ENCODE measurements around the gene POLR1A. TPM values are rescaled to one million over a fixed set of nuclear protein-coding genes. Genes with fewer than 3 reads are reported as not detected.

The POLR1A gene
- total and polyA plus RNA-seq, 7 experiments from 2014 or later: 2.9 to 44.4 (median 19.0) TPM

GRCh38 chr2:86025976-86026743, 79.5 kb downstream of the POLR1A start:
- peaks cover 8 to 61% (median 21%) of the 10 kb centered on the region in 3 experiments for H3K36me3 ChIP-seq (ENCODE audit: control insufficient read depth in 2 of 3, insufficient read depth in 3 of 3, low read length in 3 of 3)
- no peak overlapping the region for H3K4me3 ChIP-seq (ENCODE audit: low read length)
- POLR2A ChIA-PET: interaction anchor here (1.2 kb wide), 1 partner anchor 9 kb away, joined by 5 read pairs; no protein-coding TSS in a partner anchor
- Mint-ChIP-seq H3K27ac (peak overlapping the region in 2 of 9 donors; percentile 10 to 11), H3K9me3 (no peaks in the 10 kb centered on the region), H3K4me1 (peaks cover 0 to 19% (median 8%) of the 10 kb centered on the region in 7 donors), H3K27me3 (no peaks in the 10 kb centered on the region), H3K36me3 (peaks cover 13 to 51% (median 23%) of the 10 kb centered on the region in 5 donors), H3K4me3 (no peak overlapping the region)
- H3K27me3 ChIP-seq (ENCODE audit: control insufficient read depth in 2 of 2, insufficient read depth in 2 of 2, low read length in 2 of 2): no peaks in the 10 kb centered on the region
- ATAC-seq (no peak), DNase-seq (no peak)
- no peaks in the 10 kb centered on the region for H3K4me1 ChIP-seq (ENCODE audit: control insufficient read depth in 2 of 2, insufficient read depth in 2 of 2, low read length in 2 of 2)
- CTCF ChIA-PET: interaction anchor here (1.0 kb wide), 1 partner anchor 9 kb away, joined by 3 read pairs; no protein-coding TSS in a partner anchor
- no peaks in the 10 kb centered on the region for H3K9me3 ChIP-seq (ENCODE audit: control insufficient read depth in 2 of 3, low read length in 3 of 3)
- H3K27ac ChIP-seq (ENCODE audit: low read depth, low read length): no peak overlapping the region
- intact Hi-C loops (cut with micrococcal nuclease): no loop called here

DNA sequence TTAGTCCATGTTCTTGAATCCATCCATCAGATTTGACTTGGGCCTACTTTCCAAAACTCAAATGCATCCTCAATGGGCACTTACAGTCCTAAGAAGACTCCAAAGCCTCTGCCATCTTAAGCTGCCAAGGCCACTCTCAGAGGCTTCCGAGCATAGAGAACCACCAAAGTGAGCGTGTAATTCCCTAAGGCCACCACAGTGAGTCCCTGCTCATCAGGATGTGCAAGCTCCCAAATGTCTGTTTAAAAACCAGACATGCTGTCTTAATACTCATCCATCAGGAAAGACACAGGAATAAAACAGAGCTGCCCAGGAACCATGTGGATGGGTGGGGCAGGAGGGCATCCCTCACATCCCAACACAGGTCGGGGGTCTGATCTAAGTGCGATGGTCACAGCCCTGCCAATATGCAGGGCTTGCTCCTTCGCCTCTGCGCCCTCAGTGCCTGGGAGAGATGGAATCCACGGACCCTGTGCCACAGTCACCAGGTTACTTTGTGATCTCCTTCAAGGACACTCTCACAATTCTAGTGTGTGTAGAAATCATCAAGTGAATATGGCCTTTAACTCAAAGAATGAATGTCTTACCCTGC, 80.4 kb downstream of the POLR1A start:
- intact Hi-C loops (cut with micrococcal nuclease): no loop called here
- Histone ChIP-seq H3K36me3 (ENCODE audit: control insufficient read depth in 2 of 3, insufficient read depth in 3 of 3, low read length in 3 of 3) (peaks cover 2 to 53% (median 13%) of the 10 kb centered on the region in 3 experiments), H3K4me1 (ENCODE audit: control insufficient read depth in 2 of 2, insufficient read depth in 2 of 2, low read length in 2 of 2) (no peaks in the 10 kb centered on the region), H3K4me3 (ENCODE audit: low read length) (no peak overlapping the region), H3K27me3 (ENCODE audit: control insufficient read depth in 2 of 2, insufficient read depth in 2 of 2, low read length in 2 of 2) (no peaks in the 10 kb centered on the region), H3K27ac (ENCODE audit: low read depth, low read length) (no peak overlapping the region), H3K9me3 (ENCODE audit: control insufficient read depth in 2 of 3, low read length in 3 of 3) (no peaks in the 10 kb centered on the region)
- H3K27ac Mint-ChIP-seq: peak overlapping the region in 3 of 9 donors; percentile 10 to 40 (median 25)
- ATAC-seq (no peak), DNase-seq (no peak)
- POLR2A ChIA-PET: interaction anchor here (1.2 kb wide), 1 partner anchor 9 kb away, joined by 5 read pairs; no protein-coding TSS in a partner anchor
- H3K9me3 Mint-ChIP-seq: no peaks in the 10 kb centered on the region
- peaks cover 0 to 16% (median 4%) of the 10 kb centered on the region in 7 donors for H3K4me1 Mint-ChIP-seq
- no peak overlapping the region for H3K4me3 Mint-ChIP-seq
- H3K36me3 Mint-ChIP-seq: peaks cover 10 to 44% (median 19%) of the 10 kb centered on the region in 5 donors
- CTCF ChIA-PET: interaction anchor here (1.0 kb wide), 1 partner anchor 10 kb away, joined by 3 read pairs; no protein-coding TSS in a partner anchor
- no peaks in the 10 kb centered on the region for H3K27me3 Mint-ChIP-seq

- Histone ChIP-seq H3K4me3 (ENCODE audit: low read length) (no peak overlapping the region), H3K36me3 (ENCODE audit: control insufficient read depth in 2 of 3, insufficient read depth in 3 of 3, low read length in 3 of 3) (peaks cover 0 to 34% (median 9%) of the 10 kb centered on the region in 3 experiments), H3K27ac (ENCODE audit: low read depth, low read length) (no peak overlapping the region), H3K27me3 (ENCODE audit: control insufficient read depth in 2 of 2, insufficient read depth in 2 of 2, low read length in 2 of 2) (no peaks in the 10 kb centered on the region), H3K9me3 (ENCODE audit: control insufficient read depth in 2 of 3, low read length in 3 of 3) (no peaks in the 10 kb centered on the region), H3K4me1 (ENCODE audit: control insufficient read depth in 2 of 2, insufficient read depth in 2 of 2, low read length in 2 of 2) (no peaks in the 10 kb centered on the region)
- Mint-ChIP-seq H3K36me3 (peaks cover 5 to 29% (median 13%) of the 10 kb centered on the region in 5 donors), H3K9me3 (no peaks in the 10 kb centered on the region), H3K27me3 (no peaks in the 10 kb centered on the region), H3K27ac (peak overlapping the region in 5 of 9 donors; percentile 6 to 89 (median 38)), H3K4me1 (peaks cover 0 to 17% (median 4%) of the 10 kb centered on the region in 7 donors), H3K4me3 (no peak overlapping the region)
- ATAC-seq (no peak), DNase-seq (no peak)
- intact Hi-C loops (cut with micrococcal nuclease): no loop called here
- POLR2A ChIA-PET: no interaction called here
- CTCF ChIA-PET: interaction anchor here (0.7 kb wide), 1 partner anchor 25 kb away, joined by 4 read pairs; no protein-coding TSS in a partner anchor
Measured at GRCh38 chr2:86023366-86023712, 82.3 kb downstream of the POLR1A start.

DNA sequence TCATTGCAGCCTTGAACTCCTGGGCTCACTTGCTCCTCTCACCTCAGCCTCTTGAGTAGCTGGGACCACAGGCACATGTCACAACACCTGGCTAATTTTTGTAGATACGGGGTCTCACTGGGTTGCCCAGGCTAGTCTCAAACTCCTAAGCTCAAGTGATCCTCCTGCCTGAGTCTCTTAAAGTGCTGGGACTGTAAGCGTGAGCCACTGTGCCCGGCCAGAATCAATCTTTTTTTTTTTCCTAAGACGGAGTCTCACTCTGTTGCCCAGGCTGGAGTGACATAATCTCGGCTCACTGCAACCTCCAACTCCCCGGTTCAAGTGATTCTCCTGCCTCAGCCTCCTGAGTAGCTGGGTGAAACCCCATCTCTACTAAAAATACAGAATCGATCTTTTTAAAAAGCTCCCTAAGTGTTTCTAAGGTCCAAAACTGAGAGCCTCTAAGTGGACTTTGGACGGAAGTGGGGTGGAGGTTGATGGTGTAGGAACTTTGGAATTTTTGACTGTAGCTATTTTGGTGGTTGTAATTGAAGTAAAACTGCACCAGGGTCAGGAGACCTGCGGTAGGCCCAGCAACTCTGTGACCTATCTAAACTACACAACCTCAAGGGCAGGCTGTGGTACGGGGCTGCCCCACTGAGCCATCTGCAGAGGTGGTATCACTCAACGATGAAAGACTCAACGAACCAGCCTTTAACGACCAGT, 82.9 kb downstream of the POLR1A start:
- H3K4me1 ChIP-seq (ENCODE audit: control insufficient read depth in 2 of 2, insufficient read depth in 2 of 2, low read length in 2 of 2): no peaks in the 10 kb centered on the region
- no peak overlapping the region for H3K4me3 ChIP-seq (ENCODE audit: low read length)
- no peaks in the 10 kb centered on the region for H3K9me3 Mint-ChIP-seq
- no peaks in the 10 kb centered on the region for H3K27me3 ChIP-seq (ENCODE audit: control insufficient read depth in 2 of 2, insufficient read depth in 2 of 2, low read length in 2 of 2)
- no peak overlapping the region for H3K4me3 Mint-ChIP-seq
- no peak for DNase-seq
- POLR2A ChIA-PET: no interaction called here
- CTCF ChIA-PET: interaction anchor here (0.7 to 2.0 kb wide), 3 partner anchors 25 to 123 kb away, joined by 3 to 7 read pairs (median 4); no protein-coding TSS in a partner anchor
- intact Hi-C loops (cut with micrococcal nuclease): no loop called here
- H3K27ac Mint-ChIP-seq: peak overlapping the region in 7 of 9 donors; percentile 6 to 89 (median 59)
- H3K36me3 Mint-ChIP-seq: peaks cover 5 to 24% (median 10%) of the 10 kb centered on the region in 5 donors
- peaks cover 0 to 29% (median 6%) of the 10 kb centered on the region in 3 experiments for H3K36me3 ChIP-seq (ENCODE audit: control insufficient read depth in 2 of 3, insufficient read depth in 3 of 3, low read length in 3 of 3)
- H3K27ac ChIP-seq (ENCODE audit: low read depth, low read length): no peak overlapping the region
- no peak for ATAC-seq
- H3K4me1 Mint-ChIP-seq: peaks cover 0 to 19% (median 4%) of the 10 kb centered on the region in 7 donors
- H3K9me3 ChIP-seq (ENCODE audit: control insufficient read depth in 2 of 3, low read length in 3 of 3): no peaks in the 10 kb centered on the region
- H3K27me3 Mint-ChIP-seq: no peaks in the 10 kb centered on the region

DNA sequence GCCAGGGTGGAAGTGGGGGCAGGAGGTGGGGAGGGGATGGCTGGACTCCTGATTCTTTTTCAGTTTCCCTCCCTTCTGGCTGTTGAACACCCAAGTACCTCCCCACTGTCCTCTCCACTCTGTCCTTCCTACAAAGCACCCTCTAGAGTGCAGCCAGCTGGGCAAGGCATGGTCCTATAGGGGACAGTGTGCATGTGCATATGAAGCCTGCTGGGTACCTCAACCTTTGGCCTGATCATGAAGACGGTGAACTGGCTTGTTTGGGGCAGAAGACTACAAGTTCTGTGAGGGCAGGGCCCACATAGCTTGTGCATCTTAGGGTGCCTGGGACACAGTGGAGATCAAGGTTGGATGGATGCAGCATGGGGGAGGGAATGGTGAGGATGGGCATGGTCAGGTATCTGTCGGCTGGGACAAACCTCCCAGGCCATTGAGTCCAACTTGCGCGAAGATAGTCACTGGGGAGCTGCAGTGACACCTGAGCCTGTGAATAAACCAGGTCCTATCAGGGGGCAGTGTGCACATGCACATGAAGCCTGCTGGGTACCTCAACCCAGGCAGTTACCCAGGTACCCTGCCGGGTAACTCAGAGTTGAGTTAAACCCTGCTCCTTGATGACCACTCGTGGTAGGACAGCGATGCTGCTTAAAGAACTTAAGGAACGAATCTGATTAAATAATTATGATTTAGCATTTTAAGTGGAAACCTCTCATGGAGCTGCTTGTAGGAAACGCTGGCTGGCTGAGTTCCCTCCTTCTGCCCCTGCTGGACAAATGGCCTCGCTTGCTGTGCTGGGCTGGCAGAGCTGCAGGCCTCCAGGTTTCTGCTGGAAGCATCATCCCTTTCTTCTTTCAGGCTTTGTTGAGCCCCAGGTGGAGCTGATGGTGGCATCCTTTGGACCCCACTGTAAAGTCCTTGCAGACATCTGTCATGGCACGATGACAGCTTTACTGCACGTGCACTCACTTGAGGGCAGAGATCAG, 84.0 kb downstream of the POLR1A start:
- no peaks in the 10 kb centered on the region for H3K27me3 Mint-ChIP-seq
- ChIA-PET POLR2A (no interaction called here), CTCF (interaction anchor here (0.9 to 2.0 kb wide), 2 partner anchors 59 to 122 kb away, joined by 3 to 7 read pairs; no protein-coding TSS in a partner anchor)
- Histone ChIP-seq H3K4me3 (ENCODE audit: low read length) (no peak overlapping the region), H3K27me3 (ENCODE audit: control insufficient read depth in 2 of 2, insufficient read depth in 2 of 2, low read length in 2 of 2) (no peaks in the 10 kb centered on the region), H3K9me3 (ENCODE audit: control insufficient read depth in 2 of 3, low read length in 3 of 3) (no peaks in the 10 kb centered on the region), H3K4me1 (ENCODE audit: control insufficient read depth in 2 of 2, insufficient read depth in 2 of 2, low read length in 2 of 2) (peaks cover 3 to 6% of the 10 kb centered on the region in 2 donors), H3K27ac (ENCODE audit: low read depth, low read length) (no peak overlapping the region), H3K36me3 (ENCODE audit: control insufficient read depth in 2 of 3, insufficient read depth in 3 of 3, low read length in 3 of 3) (peaks cover 0 to 18% (median 0%) of the 10 kb centered on the region in 3 experiments)
- DNase-seq: no peak
- H3K4me1 Mint-ChIP-seq: peaks cover 0 to 28% (median 11%) of the 10 kb centered on the region in 7 donors
- H3K36me3 Mint-ChIP-seq: peaks cover 4 to 16% (median 5%) of the 10 kb centered on the region in 5 donors
- peak overlapping the region in 7 of 9 donors; percentile 10 to 81 (median 59) for H3K27ac Mint-ChIP-seq
- peak overlapping the region in 1 of 10 donors; percentile 18 for H3K4me3 Mint-ChIP-seq
- ATAC-seq: no peak
- intact Hi-C loops (cut with micrococcal nuclease): no loop called here
- H3K9me3 Mint-ChIP-seq: peaks cover 0 to 2% (median 0%) of the 10 kb centered on the region in 11 donors
